Measurements from ENCODE around the gene GPR157.

DNA sequence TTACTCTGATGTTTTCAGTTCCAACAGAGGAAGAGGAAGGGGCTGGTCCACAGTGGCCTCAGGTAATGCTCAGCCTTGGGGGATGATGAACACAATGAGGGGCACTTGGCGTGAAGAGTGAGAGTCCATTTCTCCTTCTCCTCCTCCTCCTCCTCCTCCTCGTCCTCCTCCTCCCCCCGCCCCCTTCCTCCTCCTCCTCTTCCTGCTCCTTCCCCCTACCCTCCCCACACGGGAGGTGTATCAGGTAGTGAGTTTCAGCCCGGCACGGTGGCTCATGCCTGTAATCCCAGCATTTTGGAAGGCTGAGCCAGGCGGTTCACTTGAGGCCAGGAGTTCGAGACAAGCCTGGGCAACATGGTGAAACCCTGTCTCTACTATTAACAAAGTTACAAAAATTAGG lies 17.3 kb upstream of the GPR157 start:
- no peak for TF ChIP-seq POLR2AphosphoS5 (IDR thresholded peaks at IDR 0.05)
- TF ChIP-seq, protein P1, sequence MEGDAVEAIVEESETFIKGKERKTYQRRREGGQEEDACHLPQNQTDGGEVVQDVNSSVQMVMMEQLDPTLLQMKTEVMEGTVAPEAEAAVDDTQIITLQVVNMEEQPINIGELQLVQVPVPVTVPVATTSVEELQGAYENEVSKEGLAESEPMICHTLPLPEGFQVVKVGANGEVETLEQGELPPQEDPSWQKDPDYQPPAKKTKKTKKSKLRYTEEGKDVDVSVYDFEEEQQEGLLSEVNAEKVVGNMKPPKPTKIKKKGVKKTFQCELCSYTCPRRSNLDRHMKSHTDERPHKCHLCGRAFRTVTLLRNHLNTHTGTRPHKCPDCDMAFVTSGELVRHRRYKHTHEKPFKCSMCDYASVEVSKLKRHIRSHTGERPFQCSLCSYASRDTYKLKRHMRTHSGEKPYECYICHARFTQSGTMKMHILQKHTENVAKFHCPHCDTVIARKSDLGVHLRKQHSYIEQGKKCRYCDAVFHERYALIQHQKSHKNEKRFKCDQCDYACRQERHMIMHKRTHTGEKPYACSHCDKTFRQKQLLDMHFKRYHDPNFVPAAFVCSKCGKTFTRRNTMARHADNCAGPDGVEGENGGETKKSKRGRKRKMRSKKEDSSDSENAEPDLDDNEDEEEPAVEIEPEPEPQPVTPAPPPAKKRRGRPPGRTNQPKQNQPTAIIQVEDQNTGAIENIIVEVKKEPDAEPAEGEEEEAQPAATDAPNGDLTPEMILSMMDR (IDR thresholded peaks at IDR 0.05) = no peak
- no peak for TF ChIP-seq POLR2A (IDR thresholded peaks at IDR 0.05)
- no peak for TF ChIP-seq EP300 (IDR thresholded peaks at IDR 0.05)
